OCI-LY3 (cell line): ENCODE data around the gene ST14.

Experiments
- CTCF ChIP-seq: fragments of 200-600, 300-600 bp; sonication (generic); IDR thresholded peaks from 2 replicates; pipeline ENCODE4 v1.5.1; 2014; ENCODE audit warnings: antibody characterized with exemption, low read length, low read depth
- EZH2phosphoT487 ChIP-seq: fragments of 200-600 bp; shearing (Covaris generic); IDR thresholded peaks from 2 replicates; pipeline ENCODE4 v1.6.1; 2018; ENCODE audit warnings: antibody characterized with exemption, mixed run types, low read depth

- no peak for TF ChIP-seq EZH2phosphoT487
- no peak for TF ChIP-seq CTCF
Observed at GRCh38 chr11:130183878-130184610, 24.5 kb downstream of the ST14 start.
